ENCODE data around the gene PCBP3. TPM values are rescaled to one million over a fixed set of nuclear protein-coding genes. Genes with fewer than 3 reads are reported as not detected.

Gene PCBP3
- total RNA-seq, 1 experiment from 2014 or later = 10.9 TPM

DNA sequence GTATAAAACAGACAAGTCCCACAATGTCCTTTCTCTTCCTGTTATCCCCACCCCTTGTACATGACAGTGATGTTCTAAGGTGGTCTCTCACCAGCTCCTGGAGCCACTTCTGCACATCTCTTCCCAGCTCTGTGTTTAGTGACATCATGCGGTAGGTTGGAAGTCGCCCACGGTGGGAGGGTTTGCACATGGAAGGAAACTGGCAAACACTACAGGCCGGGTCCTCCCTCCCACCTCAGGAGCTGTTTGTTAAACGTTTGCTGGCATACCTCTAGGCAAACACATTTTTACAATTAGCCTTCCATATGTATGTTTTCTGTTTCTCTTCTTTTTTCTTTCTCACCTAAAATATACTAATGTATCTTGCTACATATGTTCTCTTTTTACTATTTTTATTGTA lies 107.4 kb downstream of the PCBP3 start:
- H3K18ac ChIP-seq (ENCODE audit: insufficient read length, low read depth, low read length) = no peak overlapping the region
- peaks cover 2% of the 10 kb centered on the region for H3K27me3 Mint-ChIP-seq (ENCODE audit: low read depth)

More for the DNA sequence above, 107.4 kb downstream of the PCBP3 start:
- Histone ChIP-seq H3K27me3 (ENCODE audit: insufficient read depth, low read length) (no peaks in the 10 kb centered on the region), H2BK12ac (ENCODE audit: insufficient read length, low read depth, low read length) (no peak overlapping the region), H2AFZ (ENCODE audit: low read length) (no peak overlapping the region), H3K14ac (ENCODE audit: insufficient read depth, low read length) (no peak overlapping the region), H3K9me3 (ENCODE audit: control insufficient read depth, low read depth, low read length) (no peaks in the 10 kb centered on the region), H3K56ac (ENCODE audit: insufficient read length, low read depth, low read length) (no peak overlapping the region), H4K8ac (replicated peaks; ENCODE audit: insufficient read length, low read depth, low read length) (no peak overlapping the region), H3T11ph (ENCODE audit: low read length) (no peak overlapping the region), H2BK15ac (ENCODE audit: low read depth, low read length) (no peak overlapping the region), H3K23ac (ENCODE audit: insufficient read length, low read depth, low read length) (no peak overlapping the region), H3K79me2 (ENCODE audit: insufficient read depth, low read length) (no peaks in the 10 kb centered on the region), H3K23me2 (ENCODE audit: insufficient read length, low read depth, low read length, poor library complexity, severe bottlenecking) (peaks cover 4% of the 10 kb centered on the region), H2BK20ac (ENCODE audit: low read depth, low read length, poor library complexity, severe bottlenecking) (no peak overlapping the region), H3K4me2 (ENCODE audit: insufficient read depth, insufficient read length, low read length) (no peak overlapping the region), H2AK5ac (ENCODE audit: insufficient read length, low read length) (no peak overlapping the region), H3K4me1 (ENCODE audit: insufficient read depth, low read length) (no peaks in the 10 kb centered on the region; the same call in 1 of the 2 replicates), H4K5ac (ENCODE audit: insufficient read length, low read depth, low read length) (no peak overlapping the region), H2BK120ac (ENCODE audit: low read depth, low read length, poor library complexity, severe bottlenecking) (no peak overlapping the region), H2BK5ac (ENCODE audit: insufficient read length, low read length) (no peak overlapping the region), H4K91ac (ENCODE audit: insufficient read length, low read depth, low read length) (no peak overlapping the region), H3K79me1 (ENCODE audit: insufficient read depth, low read depth, low read length, poor library complexity, severe bottlenecking) (no peaks in the 10 kb centered on the region), H3K4ac (ENCODE audit: low read depth, low read length) (no peak overlapping the region), H3K9ac (ENCODE audit: extremely low read depth, insufficient read length, low read length) (no peak overlapping the region), H3K27ac (ENCODE audit: insufficient read length, low read depth, low read length) (no peak overlapping the region), H4K20me1 (ENCODE audit: control insufficient read depth, insufficient read depth, insufficient read length) (no peaks in the 10 kb centered on the region)
- no peak overlapping the region for H3K4me3 Mint-ChIP-seq
- no peak overlapping the region for H3K27ac Mint-ChIP-seq
- no peak for DNase-seq
- H3K36me3 Mint-ChIP-seq (ENCODE audit: insufficient read depth in 1 of 3, low read depth in 3 of 3) = peaks cover 0 to 6% (median 3%) of the 10 kb centered on the region in 3 experiments; a peak in 1 of 7 replicates
- H3K9me3 Mint-ChIP-seq = no peaks in the 10 kb centered on the region; a peak in 1 of 5 replicates
- TF ChIP-seq CTCF (conservative IDR thresholded peaks at IDR 0.05) = no peak
- WGBS (ENCODE audit: extremely low coverage, insufficient read length, low lambda C conversion rate) = no CpG with 5 or more reads among the region's 5 CpGs
- H3K4me1 Mint-ChIP-seq = peaks cover 11 to 16% of the 10 kb centered on the region in 2 experiments
